K562 (cell line): ENCODE measurements around the gene CAMK2A. TPM values are rescaled to one million over a fixed set of nuclear protein-coding genes. Genes with fewer than 3 reads are reported as not detected.

Experiments used
- ATAC-seq: fragments of 200-7000 bp; cut with Tn5 transposase; 3 replicates; pipeline ENCODE4 v1.9.1; 2020; ENCODE audit warnings: moderate library complexity
- BruUV-seq: library from RNA; stranded (reverse); fragments of 400-500 nt; replicated peaks from 2 replicates; lab custom pipeline; 2021; lab: Mats Ljungman, UMichigan
- CTCF ChIA-PET: fragments of 300-600 bp; formaldehyde crosslinking; extraction: SDS; loops from one replicate; lab custom pipeline; 2021; ENCODE audit warnings: low intra/inter-chr PET ratio; lab: Yijun Ruan, JAX
- POLR2A ChIA-PET: fragments of 300-600, 350-650 bp; sonication (Branson Sonifier 250); formaldehyde crosslinking; extraction: SDS; loops from one replicate; lab custom pipeline; 2021; ENCODE audit warnings: antibody characterized with exemption, inconsistent platforms; lab: Yijun Ruan, JAX
- DNase-seq, 4 experiments: peaks; one replicate each; pipeline versions ENCODE4 v3.0.0 to v3.0.0-alpha.2; 2011 to 2018; ENCODE audit warnings: low spot score in 3 of 4, mixed read lengths in 3 of 4; ENCODE audit errors: extremely low read depth in 1 of 4
- FAIRE-seq: peaks from 2 replicates; lab custom pipeline; 2011; peaks lifted over from hg19 to GRCh38; lab: Jason Lieb, UNC
- H2AFZ ChIP-seq: 2 replicates; pipeline ENCODE4 v1.6.0; 2011; ENCODE audit warnings: low read depth, low read length, control low read depth, inconsistent platforms
- H3K27ac ChIP-seq: fragments of 200-600 bp; 3 replicates; pipeline ENCODE4 v1.8.0; 2011; ENCODE audit warnings: low read depth, mild to moderate bottlenecking, control low read depth, inconsistent platforms, low read length, moderate library complexity, mixed read lengths; ENCODE audit errors: extremely low read depth
- H3K27me3 ChIP-seq, 2 experiments: fragments of 300-600 bp in 1 of 2; 2 replicates in 1 of 2; 3 replicates in 1 of 2; pipeline versions ENCODE4 v1.6.0 to v1.8.0; 2011; ENCODE audit warnings: inconsistent platforms in 2 of 2, low read length in 2 of 2, mild to moderate bottlenecking in 1 of 2, mixed read lengths in 1 of 2, moderate library complexity in 1 of 2; ENCODE audit not compliant: control insufficient read depth in 2 of 2, insufficient read depth in 2 of 2
- H3K36me3 ChIP-seq: fragments of 300-600 bp; 3 replicates; pipeline ENCODE4 v1.8.0; 2011; ENCODE audit warnings: mild to moderate bottlenecking, low read length, inconsistent platforms; ENCODE audit not compliant: control insufficient read depth, insufficient read depth
- H3K4me1 ChIP-seq, 2 experiments: fragments of 200-600 bp in 1 of 2; replicated peaks in 1 of 2; 2 replicates in 1 of 2; 3 replicates in 1 of 2; pipeline versions ENCODE4 v1.5.1 to v1.8.0; 2011; ENCODE audit warnings: inconsistent platforms in 2 of 2, low read length in 2 of 2, mild to moderate bottlenecking in 1 of 2, mixed read lengths in 1 of 2, moderate library complexity in 1 of 2; ENCODE audit not compliant: control insufficient read depth in 2 of 2, insufficient read depth in 2 of 2
- H3K4me2 ChIP-seq: 2 replicates; pipeline ENCODE4 v1.6.1; 2011; ENCODE audit warnings: low read length, control low read depth, inconsistent platforms, mixed read lengths; ENCODE audit not compliant: insufficient read depth
- H3K4me3 ChIP-seq: fragments of 200-600 bp; sonication (generic), shearing (Covaris generic); 2 replicates; pipeline ENCODE4 v1.5.1; 2016; ENCODE audit warnings: control low read depth, inconsistent platforms
- H3K79me2 ChIP-seq: fragments of 200-600 bp; 3 replicates; pipeline ENCODE4 v1.8.0; 2011; ENCODE audit warnings: low read length, inconsistent platforms; ENCODE audit not compliant: control insufficient read depth, insufficient read depth
- H3K9ac ChIP-seq, 2 experiments: 2 replicates each; pipeline versions ENCODE4 v1.6.0 to v1.6.1; 2011; ENCODE audit warnings: low read depth in 2 of 2, low read length in 2 of 2, control low read depth in 1 of 2, inconsistent platforms in 1 of 2, mild to moderate bottlenecking in 1 of 2, mixed read lengths in 1 of 2; ENCODE audit not compliant: insufficient read depth in 1 of 2
- H3K9me1 ChIP-seq: one replicate; pipeline ENCODE4 v1.6.0; 2011; ENCODE audit warnings: inconsistent platforms, mild to moderate bottlenecking, low read length, moderate library complexity; ENCODE audit not compliant: control insufficient read depth, insufficient read depth
- H3K9me3 ChIP-seq: replicated peaks from 2 replicates; pipeline ENCODE4 v1.5.1; 2011; ENCODE audit warnings: low read depth, low read length, inconsistent platforms; ENCODE audit not compliant: control insufficient read depth, insufficient read depth
- H4K20me1 ChIP-seq: replicated peaks from 2 replicates; pipeline ENCODE4 v1.6.1; 2011; ENCODE audit warnings: low read length, inconsistent platforms, mixed read lengths; ENCODE audit not compliant: control insufficient read depth, insufficient read depth
- BRF1 ChIP-seq: IDR thresholded peaks from 3 replicates; pipeline ENCODE4 v1.6.1; 2011; ENCODE audit warnings: borderline replicate concordance, mild to moderate bottlenecking; ENCODE audit not compliant: insufficient read length; ENCODE audit errors: extremely low read depth
- CSDE1 ChIP-seq, 2 experiments: fragments of 450-650 bp; IDR thresholded peaks; 2 replicates each; pipeline ENCODE4 v1.6.1; 2016; ENCODE audit warnings: mild to moderate bottlenecking in 1 of 2
- FOS ChIP-seq: IDR thresholded peaks from 3 replicates; pipeline ENCODE4 v1.6.1; 2011; ENCODE audit not compliant: insufficient read length; ENCODE audit errors: extremely low read depth
- FOXK1 ChIP-seq: sonication (generic); formaldehyde crosslinking; IDR thresholded peaks from 2 replicates; pipeline ENCODE4 v1.8.0; 2022; ENCODE audit warnings: missing genetic modification reagents, mild to moderate bottlenecking, borderline replicate concordance
- ILF3 ChIP-seq: fragments of 450-650 bp; IDR thresholded peaks from 2 replicates; pipeline ENCODE4 v1.6.1; 2018; ENCODE audit warnings: antibody characterized with exemption, mild to moderate bottlenecking, moderate library complexity, borderline replicate concordance
- KLF13 ChIP-seq: fragments of 450-650 bp; IDR thresholded peaks from 2 replicates; pipeline ENCODE4 v1.6.1; 2016; ENCODE audit warnings: missing genetic modification characterization, low read depth, mild to moderate bottlenecking, missing compliant biosample characterization, moderate library complexity, borderline replicate concordance
- NFXL1 ChIP-seq: fragments of 450-650 bp; formaldehyde crosslinking; IDR thresholded peaks from 2 replicates; pipeline ENCODE4 v1.4.0; 2021; ENCODE audit warnings: mild to moderate bottlenecking
- TEAD1 ChIP-seq, 2 experiments: fragments of 450-650 bp in 1 of 2; sonication (generic) in 1 of 2; formaldehyde crosslinking; IDR thresholded peaks; 2 replicates each; pipeline versions ENCODE4 v1.4.0 to v1.8.0; 2020 to 2022; ENCODE audit warnings: mild to moderate bottlenecking in 2 of 2, missing genetic modification reagents in 1 of 2
- ZEB2 ChIP-seq: fragments of 450-650 bp; IDR thresholded peaks from 2 replicates; pipeline ENCODE4 v1.6.1; 2016
- ZNF146 ChIP-seq: IDR thresholded peaks from one replicate; pipeline ENCODE4 v1.6.1; 2018; ENCODE audit warnings: missing compliant biosample characterization; ENCODE audit not compliant: unreplicated experiment
- ZNF57 ChIP-seq: fragments of 450-650 bp; formaldehyde crosslinking; IDR thresholded peaks from 2 replicates; pipeline ENCODE4 v1.4.0; 2020; ENCODE audit warnings: mild to moderate bottlenecking, moderate library complexity
- WGBS: fragments of 100-300 bp; shearing (Covaris generic); methylation state at CpG from one replicate; pipeline ENCODE4 v1.1.6; 2016; ENCODE audit warnings: low coverage, mixed read lengths; ENCODE audit not compliant: insufficient coverage; ENCODE audit errors: missing lambda C conversion rate; 5-methylcytosine and 5-hydroxymethylcytosine counted together
- in situ Hi-C: fragments of 300-500 bp; cut with MboI; formaldehyde crosslinking; loops from 4 replicates; pipeline ENCODE4 v1.15.0; 2018; ENCODE audit warnings: inconsistent platforms, mixed read lengths
- intact Hi-C: fragments of 100-400 bp; cut with micrococcal nuclease; formaldehyde crosslinking; loops from 2 replicates; pipeline ENCODE4 v1.14.2; 2022
- polyA plus RNA-seq, 8 experiments: library from polyadenylated mRNA; depleted of rRNA in 4 of 8; stranded (reverse) in 5 of 8; unstranded in 3 of 8; fragments of >200 nt; fragmentation: Nextera tagmentation in 2 of 8; fragmentation: Illumina TruSeq in 1 of 8; extraction: Ambion mirVana in 2 of 8; extraction: Trizol in 1 of 8; gene quantifications; 2 replicates each; pipeline versions ENCODE4 v1.2.1 to v1.2.3, GENCODE V29; 2011 to 2014; ENCODE audit warnings: inconsistent platforms in 1 of 8, missing spikeins in 1 of 8
- total RNA-seq, 7 experiments: library from RNA; depleted of rRNA in 6 of 7; stranded (reverse); fragments of >200 nt in 6 of 7; fragmentation: Illumina TruSeq in 2 of 7; extraction: Trizol in 2 of 7; gene quantifications; 2 replicates each; pipeline versions ENCODE4 v1.2.1 to v1.2.3, GENCODE V29; 2011 to 2021; ENCODE audit warnings: low replicate concordance in 1 of 7
- TF ChIP-seq, protein P1 (sequence below): fragments of 450-650 bp; IDR thresholded peaks from 2 replicates; pipeline ENCODE4 v1.6.1; 2017; ENCODE audit warnings: mild to moderate bottlenecking, moderate library complexity

The CAMK2A gene
- total and polyA plus RNA-seq, 9 of the 15 experiments (the other 6 are each of a cell fraction or from before 2014, with no cell fraction given) = 0.01 to 0.18 (median 0.04) TPM; not detected in 6

GRCh38 chr5:150266871-150267291 is 22.7 kb downstream of the CAMK2A start:
- H3K79me2 ChIP-seq = no peaks in the 10 kb centered on the region
- peaks cover 3% of the 10 kb centered on the region for H3K9me1 ChIP-seq
- ChIA-PET POLR2A (interaction anchor here (0.6 to 1.8 kb wide), 3 partner anchors 11 to 21 kb away, joined by 3 read pairs; no protein-coding TSS in a partner anchor), CTCF (no interaction called here)
- no peaks in the 10 kb centered on the region for H4K20me1 ChIP-seq
- no peak overlapping the region for H2AFZ ChIP-seq
- in situ Hi-C loops = no loop called here
- no peak overlapping the region for H3K4me2 ChIP-seq
- BruUV-seq = no TSS peak
- peaks cover 19 to 63% of the 10 kb centered on the region in 2 experiments; a peak in 4 of 5 replicates for H3K27me3 ChIP-seq
- DNase-seq = no peak
- intact Hi-C loops = no loop called here
- peaks cover 0 to 8% of the 10 kb centered on the region in 2 experiments; a peak in 2 of 5 replicates for H3K4me1 ChIP-seq
- no peak overlapping the region for H3K4me3 ChIP-seq
- no peak overlapping the region for H3K9ac ChIP-seq
- no peaks in the 10 kb centered on the region for H3K9me3 ChIP-seq
- no peak overlapping the region for H3K27ac ChIP-seq
- ATAC-seq = no peak
- H3K36me3 ChIP-seq = no peaks in the 10 kb centered on the region
- FAIRE-seq = no peak
- TF ChIP-seq, protein P1, sequence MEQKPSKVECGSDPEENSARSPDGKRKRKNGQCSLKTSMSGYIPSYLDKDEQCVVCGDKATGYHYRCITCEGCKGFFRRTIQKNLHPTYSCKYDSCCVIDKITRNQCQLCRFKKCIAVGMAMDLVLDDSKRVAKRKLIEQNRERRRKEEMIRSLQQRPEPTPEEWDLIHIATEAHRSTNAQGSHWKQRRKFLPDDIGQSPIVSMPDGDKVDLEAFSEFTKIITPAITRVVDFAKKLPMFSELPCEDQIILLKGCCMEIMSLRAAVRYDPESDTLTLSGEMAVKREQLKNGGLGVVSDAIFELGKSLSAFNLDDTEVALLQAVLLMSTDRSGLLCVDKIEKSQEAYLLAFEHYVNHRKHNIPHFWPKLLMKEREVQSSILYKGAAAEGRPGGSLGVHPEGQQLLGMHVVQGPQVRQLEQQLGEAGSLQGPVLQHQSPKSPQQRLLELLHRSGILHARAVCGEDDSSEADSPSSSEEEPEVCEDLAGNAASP = no peak
- TF ChIP-seq KLF13 (tag) (no peak), FOS (no peak), ZEB2 (no peak), BRF1 (no peak), ZNF146 (CRISPR knock-in tag) (no peak), ZNF57 (CRISPR knock-in tag) (no peak), TEAD1 (CRISPR knock-in tag; IDR thresholded peaks at IDR 0.05) (no peak), CSDE1 (IDR thresholded peaks at IDR 0.05) (no peak), NFXL1 (no peak), ILF3 (no peak), FOXK1 (CRISPR knock-in tag) (no peak)
- WGBS = 19% methylated on average over 2 of the region's 4 CpGs
